Measurements from ENCODE around the gene TIMM17A. TPM values are rescaled to one million over a fixed set of nuclear protein-coding genes. Genes with fewer than 3 reads are reported as not detected.

The TIMM17A gene
- 10 to 100 TPM; 62.0 to 64.3 (median 63.8) TPM for polyA plus RNA-seq (ENCODE audit: insufficient read length in 3 of 3)
- long read RNA-seq, donor 1, transcript TIMM17A-201 (6 exons, 1,659 nt) = major isoform, 28 of 38 reads
- long read RNA-seq, donor 1, partial matches to known transcripts = 10 of 38 reads
- long read RNA-seq, donor 1, other reads (novel, unspliced or antisense) = 0 of 38 reads
- long read RNA-seq, donor 2, transcript TIMM17A-201 (6 exons, 1,659 nt) = major isoform, 39 of 40 reads
- long read RNA-seq, donor 2, partial matches to known transcripts = 0 of 40 reads
- long read RNA-seq, donor 2, other reads (novel, unspliced or antisense) = 0 of 40 reads
- long read RNA-seq, donor 3, transcript TIMM17A-201 (6 exons, 1,659 nt) = major isoform, 27 of 36 reads
- long read RNA-seq, donor 3, partial matches to known transcripts = 8 of 36 reads
- long read RNA-seq, donor 3, other reads (novel, unspliced or antisense) = 0 of 36 reads
- long read RNA-seq, donor 4, transcript TIMM17A-201 (6 exons, 1,659 nt) = major isoform, 41 of 41 reads
- long read RNA-seq, donor 4, partial matches to known transcripts = 0 of 41 reads
- long read RNA-seq, donor 4, other reads (novel, unspliced or antisense) = 0 of 41 reads
- long read RNA-seq, donor 5, transcript TIMM17A-201 (6 exons, 1,659 nt) = major isoform, 25 of 25 reads
- long read RNA-seq, donor 5, partial matches to known transcripts = 0 of 25 reads
- long read RNA-seq, donor 5, other reads (novel, unspliced or antisense) = 0 of 25 reads
- long read RNA-seq, donor 6, transcript TIMM17A-201 (6 exons, 1,659 nt) = major isoform, 20 of 24 reads
- long read RNA-seq, donor 6, partial matches to known transcripts = 0 of 24 reads
- long read RNA-seq, donor 6, other reads (novel, unspliced or antisense) = 0 of 24 reads
- long read RNA-seq, donor 7, transcript TIMM17A-201 (6 exons, 1,659 nt) = major isoform, 29 of 33 reads
- long read RNA-seq, donor 7, partial matches to known transcripts = 0 of 33 reads
- long read RNA-seq, donor 7, other reads (novel, unspliced or antisense) = 0 of 33 reads
- long read RNA-seq, donor 8, transcript TIMM17A-201 (6 exons, 1,659 nt) = major isoform, 14 of 21 reads
- long read RNA-seq, donor 8, partial matches to known transcripts = 6 of 21 reads
- long read RNA-seq, donor 8, other reads (novel, unspliced or antisense) = 0 of 21 reads
- long read RNA-seq, donor 9, transcript TIMM17A-201 (6 exons, 1,659 nt) = major isoform, 45 of 59 reads
- long read RNA-seq, donor 9, partial matches to known transcripts = 11 of 59 reads
- long read RNA-seq, donor 9, other reads (novel, unspliced or antisense) = 0 of 59 reads
- long read RNA-seq, donor 10, transcript TIMM17A-201 (6 exons, 1,659 nt) = major isoform, 19 of 21 reads
- long read RNA-seq, donor 10, partial matches to known transcripts = 0 of 21 reads
- long read RNA-seq, donor 10, other reads (novel, unspliced or antisense) = 0 of 21 reads
- long read RNA-seq, donor 11, transcript TIMM17A-201 (6 exons, 1,659 nt) = major isoform, 18 of 18 reads
- long read RNA-seq, donor 11, partial matches to known transcripts = 0 of 18 reads
- long read RNA-seq, donor 11, other reads (novel, unspliced or antisense) = 0 of 18 reads
- long read RNA-seq, donor 12, transcript TIMM17A-203 (3 exons, 2,523 nt) = minor isoform, 6 of 52 reads
- long read RNA-seq, donor 12, transcript TIMM17A-201 (6 exons, 1,659 nt) = major isoform, 45 of 52 reads
- long read RNA-seq, donor 12, partial matches to known transcripts = 0 of 52 reads
- long read RNA-seq, donor 12, other reads (novel, unspliced or antisense) = 0 of 52 reads
- long read RNA-seq, donor 13, transcript TIMM17A-203 (3 exons, 2,523 nt) = minor isoform, 5 of 30 reads
- long read RNA-seq, donor 13, transcript TIMM17A-201 (6 exons, 1,659 nt) = major isoform, 12 of 30 reads
- long read RNA-seq, donor 13, partial matches to known transcripts = 12 of 30 reads
- long read RNA-seq, donor 13, other reads (novel, unspliced or antisense) = 0 of 30 reads
- long read RNA-seq, donor 14 = 0 reads
- long read RNA-seq, donor 15, transcript TIMM17A-201 (6 exons, 1,659 nt) = major isoform, 35 of 49 reads
- long read RNA-seq, donor 15, transcript TIMM17A-203 (3 exons, 2,523 nt) = minor isoform, 7 of 49 reads
- long read RNA-seq, donor 15, partial matches to known transcripts = 7 of 49 reads
- long read RNA-seq, donor 15, other reads (novel, unspliced or antisense) = 0 of 49 reads
- long read RNA-seq, donor 16, transcript TIMM17A-201 (6 exons, 1,659 nt) = major isoform, 34 of 40 reads
- long read RNA-seq, donor 16, partial matches to known transcripts = 5 of 40 reads
- long read RNA-seq, donor 16, other reads (novel, unspliced or antisense) = 0 of 40 reads

GRCh38 chr1:201955009-201955728 lies at the start of gene TIMM17A:
Gene TIMM17A (plus strand): TSS chr1:201955503. CDS start chr1:201955527, 24 bp downstream.
- DNase-seq = peak; percentile 98

- DNase-seq = no peak
These were observed 49.0 kb upstream of the TIMM17A start for GRCh38 chr1:201906336-201906735.

DNA sequence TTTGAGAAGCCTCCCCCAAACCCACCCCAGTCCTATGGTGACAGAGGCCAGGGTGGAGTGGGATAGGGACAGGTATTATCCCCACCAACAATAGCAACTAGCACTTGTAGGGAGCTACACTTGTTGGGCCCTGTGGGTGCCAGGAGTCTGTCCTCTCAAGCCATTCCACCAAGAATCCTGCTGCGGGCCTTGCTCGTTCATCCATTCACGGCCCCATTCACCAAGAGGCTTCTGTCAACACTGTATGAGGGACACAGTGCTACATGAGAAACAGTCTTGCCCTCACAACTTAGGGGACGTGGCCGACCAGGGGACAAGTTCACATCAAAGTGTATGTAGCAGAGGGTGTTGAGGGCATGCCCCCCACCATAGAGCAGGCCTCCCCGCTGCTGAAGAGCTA lies 47.7 kb upstream of the TIMM17A start:
- DNase-seq = no peak

DNA sequence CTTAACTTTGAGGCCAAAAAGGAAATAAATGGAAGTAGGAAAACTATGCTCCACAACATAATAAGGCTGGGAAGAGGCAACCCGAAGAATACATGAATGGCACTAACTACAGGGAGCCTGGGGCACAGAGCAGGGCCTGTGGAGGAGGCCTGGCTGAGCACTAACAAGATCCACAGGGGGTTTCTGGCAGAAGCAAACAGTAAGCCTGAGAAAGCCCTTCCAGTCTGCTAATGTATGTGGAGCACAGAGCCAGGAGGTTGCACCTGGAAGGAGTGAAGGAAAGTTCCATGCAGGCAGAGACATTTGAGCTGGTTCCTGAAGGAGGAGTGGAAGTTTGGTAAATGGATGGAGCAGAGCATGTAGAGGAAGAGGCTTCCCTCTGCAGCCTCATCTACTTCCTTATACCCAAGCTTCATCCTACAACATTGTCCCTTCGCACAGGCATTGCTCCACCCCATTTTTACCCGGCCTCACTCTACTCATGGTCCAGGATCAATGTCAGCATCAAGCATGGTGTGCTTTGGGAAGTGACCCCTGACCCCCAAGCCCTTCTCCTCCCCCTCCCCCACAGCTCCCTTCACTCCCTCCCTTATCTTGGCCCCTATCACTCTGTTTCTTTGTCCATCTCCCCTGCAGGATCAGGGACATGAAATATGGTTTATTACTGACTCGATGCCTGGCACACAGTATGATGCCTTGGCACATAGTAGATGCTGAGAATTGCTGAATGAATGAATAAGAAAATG lies 43.3 kb upstream of the TIMM17A start:
- no peak for DNase-seq

DNA sequence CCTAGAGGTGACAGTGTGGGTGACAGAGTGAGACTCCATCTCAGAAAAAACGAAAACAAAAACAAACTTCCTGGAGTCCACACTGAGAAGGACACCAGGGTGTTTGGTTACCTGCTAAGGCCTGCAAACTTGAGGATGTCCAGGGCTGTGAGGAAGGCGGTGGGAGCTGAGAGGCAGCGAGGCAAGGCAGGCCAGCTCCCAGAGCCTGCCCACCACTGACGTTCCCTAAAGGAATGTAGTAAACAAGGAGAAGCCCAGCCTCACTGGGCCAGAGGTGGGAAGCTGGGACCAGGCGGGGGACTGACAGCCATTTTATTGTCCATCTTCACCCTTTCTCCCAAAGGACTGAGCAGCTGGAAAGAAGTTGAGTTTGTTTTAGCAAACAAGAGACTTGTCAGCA lies 42.5 kb upstream of the TIMM17A start:
- peak; percentile 67 for DNase-seq

GRCh38 chr1:201914456-201915235 lies 40.7 kb upstream of the TIMM17A start:
- no peak for DNase-seq

DNA sequence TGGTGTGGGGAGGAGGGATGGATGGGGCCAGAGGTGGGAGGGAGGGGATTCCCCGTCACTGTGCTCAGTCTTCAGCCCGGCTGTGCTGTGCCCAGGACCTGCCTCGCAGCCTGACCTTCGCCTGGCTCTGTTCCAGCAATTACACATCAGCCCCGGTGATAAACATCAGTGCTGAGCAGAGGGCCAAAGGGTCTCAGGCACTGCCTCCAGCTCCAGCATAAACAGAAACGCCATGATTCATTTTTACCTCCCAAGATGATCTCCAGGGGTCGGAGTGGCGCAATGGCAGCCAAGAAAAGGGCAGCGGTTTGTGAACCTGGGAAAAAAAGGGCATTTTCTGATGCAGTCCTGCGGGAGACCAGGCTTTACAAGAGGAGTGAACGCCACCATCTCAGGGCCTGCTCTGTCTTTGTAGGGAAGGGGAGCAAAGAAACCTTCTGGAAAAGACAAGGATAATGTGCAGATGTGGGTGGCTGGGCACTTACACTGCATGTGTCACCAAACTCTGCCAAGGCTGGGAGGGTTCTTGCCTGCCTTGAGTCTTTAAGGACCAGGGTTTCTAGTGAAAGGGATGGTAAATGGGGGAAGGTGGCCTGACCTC lies 38.6 kb upstream of the TIMM17A start:
- DNase-seq = peak; percentile 76

DNA sequence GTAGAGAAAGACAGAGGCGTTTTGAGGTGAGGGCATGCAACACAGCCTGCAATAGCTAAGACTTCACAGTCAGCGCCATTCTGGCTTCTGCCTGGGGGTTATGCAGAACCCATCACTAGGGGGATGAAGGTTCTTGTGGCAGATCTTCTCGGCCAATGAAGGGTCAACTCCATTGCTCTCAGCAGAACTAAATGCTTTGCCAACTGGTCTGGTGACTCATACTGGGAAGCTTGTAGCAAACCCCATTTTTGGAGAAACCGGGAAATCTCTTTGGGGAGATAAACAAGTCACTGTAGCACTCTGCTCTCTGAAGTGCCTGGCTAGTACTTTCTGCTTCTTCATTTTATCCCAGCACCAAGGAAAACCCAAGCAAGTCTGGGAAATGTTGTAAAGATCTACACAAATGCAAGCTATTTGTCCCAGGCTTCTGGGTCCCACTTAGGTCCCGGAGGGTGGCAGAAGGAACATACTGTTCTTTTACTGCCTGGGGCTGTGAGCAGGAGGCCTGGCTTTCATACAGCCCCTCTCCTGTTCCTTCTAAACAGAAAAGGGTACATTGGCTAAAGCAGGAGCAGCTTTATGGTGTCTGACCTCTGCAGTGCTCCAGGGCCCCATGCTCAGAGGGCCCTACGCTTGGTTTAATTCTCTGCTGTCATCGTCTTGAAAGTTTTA lies 37.8 kb upstream of the TIMM17A start:
- DNase-seq = no peak

- no peak for DNase-seq
These were observed 37.0 kb upstream of the TIMM17A start for GRCh38 chr1:201918343-201918742.

DNA sequence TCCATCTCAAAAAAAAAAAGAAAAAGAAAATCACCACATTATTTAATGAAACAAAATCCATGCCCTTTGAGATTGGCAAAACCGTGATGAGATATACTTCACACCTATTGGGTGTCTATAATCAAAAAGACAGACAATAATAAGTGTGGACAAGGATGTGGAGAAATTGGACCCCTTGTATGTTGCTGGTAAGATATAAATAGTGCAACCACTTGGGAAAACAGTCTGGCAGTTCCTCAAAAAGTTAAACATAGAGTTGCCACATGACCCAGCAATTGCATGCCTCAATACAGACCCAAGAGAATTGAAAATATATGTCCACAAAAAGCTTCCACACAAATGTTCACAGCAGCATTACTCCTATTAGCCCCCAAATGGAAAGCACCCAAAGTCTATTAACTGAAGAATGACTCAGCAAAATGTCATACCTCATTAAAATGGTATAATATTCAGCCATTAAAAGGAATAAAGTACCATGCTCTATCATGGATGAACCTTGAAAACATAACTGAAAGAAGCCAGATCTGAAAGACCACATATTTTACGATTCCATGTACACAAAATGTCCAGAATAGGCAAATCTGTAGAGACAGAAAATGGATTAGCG lies 33.2 kb upstream of the TIMM17A start:
- no peak for DNase-seq

GRCh38 chr1:201925301-201925567 lies 30.1 kb upstream of the TIMM17A start:
- DNase-seq = no peak

GRCh38 chr1:201925981-201926645 lies 29.2 kb upstream of the TIMM17A start:
- no peak for DNase-seq

GRCh38 chr1:201928266-201928665 lies 27.0 kb upstream of the TIMM17A start:
- no peak for DNase-seq

DNA sequence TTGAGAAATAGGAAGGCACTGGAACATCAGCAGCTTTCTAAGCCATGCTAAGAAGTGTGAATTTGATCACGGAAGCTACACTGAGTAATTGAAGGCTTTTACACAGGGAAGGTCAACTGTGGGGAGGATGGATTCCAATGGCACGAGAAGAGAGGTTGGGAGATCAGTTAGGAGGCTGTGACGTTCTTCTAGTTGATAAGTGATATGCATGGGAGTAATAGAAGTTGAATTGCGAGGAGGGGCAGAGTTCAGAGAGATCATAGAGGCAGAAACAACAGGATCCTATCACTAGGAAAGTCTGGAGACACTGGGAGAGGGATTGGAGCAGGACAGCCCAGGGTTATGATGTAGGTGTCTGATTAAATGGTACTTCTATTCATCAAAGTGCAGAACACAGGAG lies 25.2 kb upstream of the TIMM17A start:
- no peak for DNase-seq

- no peak for DNase-seq
These were observed 24.5 kb upstream of the TIMM17A start for GRCh38 chr1:201930803-201931202.
